ENCODE results near the gene ZNF516.

The ZNF516 gene

DNA sequence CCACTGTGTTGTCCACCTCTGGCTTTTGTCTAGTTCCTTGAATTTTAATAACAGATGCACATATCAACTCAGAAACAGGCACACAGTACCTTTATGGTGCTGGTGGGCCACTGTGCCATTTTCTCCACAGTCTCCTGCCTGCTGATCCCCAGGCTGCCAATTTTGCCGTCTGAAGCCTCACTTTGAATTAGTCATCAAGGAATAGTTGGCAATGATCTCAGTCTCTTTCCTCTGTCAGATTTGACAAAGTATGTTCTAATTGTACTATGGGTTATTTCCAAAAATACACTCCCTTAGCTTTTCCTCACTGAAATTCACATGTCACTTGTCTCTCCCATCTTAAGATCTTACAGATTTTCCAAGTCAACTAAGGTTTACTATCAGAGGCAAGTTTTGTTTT is 140.7 kb downstream of the ZNF516 start:
- DNase-seq: no peak

DNA sequence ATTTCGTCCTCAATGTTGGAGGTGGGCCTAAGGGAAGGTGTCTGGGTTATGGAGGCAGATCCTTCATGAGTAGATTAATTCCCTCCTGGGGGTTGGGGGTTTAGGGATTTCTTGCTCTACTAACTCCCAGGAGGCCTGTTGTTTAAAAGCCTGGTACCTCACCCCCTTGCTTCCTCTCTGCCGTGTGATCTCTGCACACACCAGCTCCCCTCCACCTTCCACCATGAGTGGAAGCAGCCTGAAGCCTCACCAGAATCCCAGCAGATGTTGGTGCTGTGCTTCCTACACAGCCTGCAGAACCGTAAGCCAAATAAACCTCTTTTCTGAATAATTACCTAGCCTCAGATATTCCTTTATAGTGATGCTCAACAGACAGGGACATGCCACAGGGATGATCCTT is 141.5 kb downstream of the ZNF516 start:
- DNase-seq: peak; percentile 12

DNA sequence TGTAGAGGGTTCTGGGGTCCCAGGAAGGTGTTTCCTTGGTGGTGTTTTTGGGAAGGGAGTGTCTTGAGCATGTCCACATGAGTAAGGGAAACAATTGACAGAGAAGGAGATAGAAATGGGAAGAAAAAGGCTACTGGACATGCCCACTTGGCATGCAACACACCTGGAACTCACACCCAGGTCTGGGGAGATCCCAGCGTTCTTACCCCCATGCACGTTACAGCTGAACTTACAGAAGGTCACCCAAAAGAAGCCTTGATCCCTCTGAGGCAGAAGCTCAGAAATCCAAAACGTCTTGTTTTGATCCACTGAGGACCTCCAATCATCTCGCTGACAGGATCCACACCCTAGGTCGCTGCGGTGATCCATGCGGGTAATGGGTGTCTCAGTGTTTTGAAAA is 142.0 kb downstream of the ZNF516 start:
- DNase-seq: no peak

DNA sequence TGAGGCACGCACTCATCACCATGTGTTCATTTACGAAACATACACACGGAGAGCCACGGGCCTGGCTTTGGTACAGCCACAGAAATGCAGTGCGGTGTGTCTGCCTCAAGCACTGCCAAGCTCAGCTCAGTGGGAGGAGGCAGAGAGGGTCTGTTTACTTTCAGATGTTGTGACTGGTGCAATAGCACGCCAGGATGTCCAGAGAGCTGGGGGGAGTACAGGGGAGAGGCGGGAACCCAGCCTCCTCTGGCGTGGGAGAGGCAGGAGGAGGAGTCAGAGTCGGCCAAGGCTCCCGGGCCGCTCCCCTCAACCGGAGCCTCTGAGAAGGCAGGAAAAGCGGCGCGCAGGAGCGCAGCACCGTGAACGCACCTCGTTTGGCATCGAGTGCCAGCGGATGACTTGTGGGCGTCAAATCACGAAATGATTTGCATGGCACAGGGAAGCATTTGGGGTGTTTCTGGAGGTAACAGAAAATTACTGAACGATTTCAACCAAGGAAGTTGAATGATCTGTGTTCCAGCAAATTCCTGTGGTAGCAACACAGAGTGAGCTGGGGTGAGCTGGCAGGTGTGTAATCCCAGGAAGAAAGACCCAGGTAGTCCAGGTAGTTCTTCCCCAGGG is 143.0 kb downstream of the ZNF516 start:
- DNase-seq: peak; percentile 72

DNA sequence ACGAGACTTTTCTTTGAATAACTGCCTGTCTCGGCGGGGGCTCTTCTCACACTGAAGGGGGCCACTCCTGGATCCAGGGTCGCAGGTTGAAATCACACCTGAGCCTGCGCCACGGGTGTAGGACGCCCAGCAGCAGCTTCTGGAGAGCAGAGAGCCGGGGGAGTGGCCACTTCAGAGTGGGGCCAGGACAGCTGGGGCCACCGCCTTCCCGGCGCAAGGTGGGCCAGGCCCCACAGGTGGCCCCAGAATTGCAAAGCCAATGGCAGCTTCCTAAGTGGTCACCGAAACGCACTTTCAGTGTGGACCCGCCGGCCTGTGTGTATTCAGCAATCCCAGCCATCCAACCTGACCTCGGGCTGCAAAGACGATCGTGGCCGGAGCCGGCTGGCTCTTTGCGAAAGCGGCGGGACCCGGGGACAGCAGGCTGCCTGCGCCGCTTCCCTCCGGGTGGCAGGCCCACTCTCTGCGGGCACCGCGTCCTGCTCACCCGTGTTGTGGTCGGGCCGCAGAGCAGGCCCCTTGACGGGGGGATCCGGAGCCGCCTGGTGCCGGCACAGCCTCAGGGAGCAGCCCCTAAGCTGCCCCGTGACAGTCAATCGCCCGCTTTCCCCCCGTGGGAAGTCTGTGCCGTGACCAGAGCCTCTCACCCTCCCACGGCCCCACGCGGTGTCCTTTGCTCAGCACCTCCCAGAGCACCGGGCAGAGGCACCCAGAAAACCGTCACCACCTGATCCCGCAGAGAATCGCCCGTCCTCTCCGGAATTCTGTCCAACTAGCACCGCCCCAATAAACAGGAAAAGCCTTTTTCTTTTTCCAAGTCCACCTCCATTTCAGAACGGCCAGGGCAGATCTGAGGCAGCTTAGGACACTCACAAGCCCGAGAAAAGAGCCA is 144.7 kb downstream of the ZNF516 start:
- no peak for DNase-seq

DNA sequence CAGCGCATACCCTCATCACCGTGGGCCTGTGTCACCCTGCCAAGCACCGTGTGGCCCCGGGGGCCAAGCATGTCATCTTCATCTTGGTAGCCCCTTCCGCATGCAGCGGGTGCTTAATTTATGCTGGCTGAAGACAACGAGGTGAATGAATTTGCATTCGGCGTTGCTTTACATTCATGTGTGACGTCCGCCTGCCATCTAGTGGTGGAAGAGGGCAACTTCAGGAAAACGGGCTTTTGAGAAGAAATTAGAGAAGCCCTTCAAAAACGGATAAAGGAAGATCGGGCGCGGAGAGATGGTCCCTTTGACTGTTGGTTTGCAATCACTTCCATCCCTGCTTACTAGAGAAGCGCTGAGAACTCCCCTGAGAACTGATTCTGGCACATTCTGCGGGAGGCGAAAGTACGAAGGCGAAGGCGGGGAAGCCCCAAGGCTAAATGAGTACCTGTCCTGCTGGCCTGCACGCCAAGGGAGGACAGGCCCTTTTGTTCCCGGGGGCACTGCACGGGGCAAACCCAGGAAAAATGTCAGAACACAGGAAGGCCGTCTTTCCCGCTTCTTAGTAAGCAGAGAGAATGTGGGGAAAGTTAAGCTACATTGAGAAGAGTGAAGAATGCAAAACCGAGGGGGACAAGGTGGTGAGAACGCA is 145.9 kb downstream of the ZNF516 start:
- peak; percentile 84 for DNase-seq

DNA sequence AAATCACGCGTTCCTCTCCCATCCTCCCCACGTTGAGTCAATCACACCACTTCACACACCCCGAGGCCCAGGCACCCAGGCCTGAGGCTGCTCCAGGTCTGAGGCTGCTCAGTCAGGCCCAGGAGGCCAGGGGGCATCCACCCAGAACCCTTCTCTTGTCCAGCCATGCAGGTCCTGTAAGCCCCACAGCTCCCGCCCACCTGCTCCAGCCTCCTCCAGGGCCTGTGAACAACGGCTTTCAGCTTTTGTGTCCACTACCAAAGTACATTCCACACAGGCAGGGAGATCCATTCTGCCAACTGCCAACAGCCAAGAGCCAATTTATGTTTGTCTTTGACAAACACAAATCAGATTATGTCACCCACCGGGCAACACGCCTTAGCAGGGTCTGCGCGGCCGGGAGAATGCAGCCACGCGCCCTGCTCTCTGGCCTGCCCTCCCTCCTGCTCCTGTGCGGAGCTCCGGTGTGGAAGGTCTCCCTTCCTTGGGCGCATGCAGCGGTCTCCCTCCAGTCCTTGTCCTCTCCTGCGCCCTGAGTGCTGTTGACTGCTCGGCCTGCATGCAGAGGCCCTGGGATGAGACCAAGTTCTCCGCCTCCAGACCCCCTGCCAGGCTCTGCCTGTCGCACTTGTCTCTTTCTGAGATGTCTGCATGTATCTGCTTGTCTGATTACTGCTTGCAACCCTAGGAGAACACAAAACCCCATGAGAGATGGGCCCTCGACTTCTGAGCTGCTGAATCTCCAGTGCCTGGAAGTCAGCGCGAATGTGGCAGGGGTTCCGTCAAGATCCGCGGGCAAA is 146.6 kb downstream of the ZNF516 start:
- DNase-seq: no peak

DNA sequence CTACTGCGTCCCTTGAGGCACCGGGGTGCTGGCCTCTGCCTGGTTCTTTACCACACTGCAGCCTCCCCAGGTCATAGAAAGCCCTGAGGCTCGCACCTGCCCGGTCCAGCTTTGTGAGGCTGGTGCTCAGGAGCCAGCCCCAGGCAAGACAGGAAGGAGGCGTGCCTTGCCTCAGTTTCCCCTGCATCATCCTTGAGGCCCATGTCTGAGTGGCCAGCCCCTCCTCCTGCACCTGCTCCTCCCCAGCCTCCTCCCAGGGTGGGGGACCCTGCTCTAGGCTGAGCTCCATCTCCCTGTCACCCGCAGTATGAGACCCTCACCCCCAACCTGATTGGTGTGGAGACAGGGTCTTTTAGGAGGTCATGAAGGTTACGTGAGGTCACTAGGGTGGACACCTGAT is 147.7 kb downstream of the ZNF516 start:
- no peak for DNase-seq

DNA sequence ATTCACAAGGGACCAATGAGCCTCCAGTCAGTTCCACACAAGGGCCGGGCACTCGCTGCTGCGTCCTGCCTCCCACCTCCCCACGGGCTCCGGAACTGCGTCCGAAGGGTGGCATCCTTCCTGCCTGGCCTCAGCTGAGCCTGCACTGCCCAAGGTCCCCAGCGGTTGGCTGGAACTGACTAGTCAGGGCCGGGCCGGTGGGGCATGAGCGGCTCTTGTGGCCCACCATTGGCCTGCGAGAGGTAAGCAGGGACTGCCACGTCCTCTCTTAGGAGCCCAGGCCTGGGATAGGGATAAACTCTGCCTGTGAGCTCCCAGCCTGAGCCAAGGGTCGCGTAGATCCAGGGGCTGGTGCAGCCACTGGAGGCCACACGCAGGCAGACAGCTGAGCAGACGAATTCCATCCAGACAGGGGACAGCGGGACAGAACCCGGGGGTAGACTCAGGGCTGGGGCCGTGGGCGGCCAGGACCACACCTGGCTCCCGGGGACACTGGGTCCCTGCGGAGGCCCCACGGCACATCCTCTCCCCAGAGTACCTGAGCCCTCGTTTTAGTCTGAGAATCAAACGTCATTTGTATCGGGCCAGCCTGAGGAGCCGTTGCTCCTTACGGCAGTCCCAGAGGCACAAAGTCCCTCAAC is 148.4 kb downstream of the ZNF516 start:
- DNase-seq: no peak

DNA sequence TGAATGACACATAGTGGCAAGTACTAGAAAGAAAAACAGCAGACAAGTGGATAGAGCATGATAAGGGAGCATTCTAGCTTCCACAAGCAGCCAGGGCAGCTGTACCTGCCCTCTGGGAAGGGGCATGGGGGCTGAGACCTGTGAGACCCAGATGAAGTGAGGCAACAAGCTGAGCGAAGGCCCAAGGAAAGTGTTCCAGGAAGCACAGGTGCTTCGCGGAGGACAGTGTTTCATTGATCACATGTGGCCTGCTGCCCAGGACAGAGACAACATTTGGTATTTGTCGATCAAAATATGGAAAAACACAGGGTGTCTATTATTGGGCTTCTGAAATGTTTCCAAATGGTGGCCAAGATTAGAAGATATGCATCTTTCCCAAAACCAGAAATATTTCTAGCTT is 149.1 kb downstream of the ZNF516 start:
- DNase-seq: no peak

DNA sequence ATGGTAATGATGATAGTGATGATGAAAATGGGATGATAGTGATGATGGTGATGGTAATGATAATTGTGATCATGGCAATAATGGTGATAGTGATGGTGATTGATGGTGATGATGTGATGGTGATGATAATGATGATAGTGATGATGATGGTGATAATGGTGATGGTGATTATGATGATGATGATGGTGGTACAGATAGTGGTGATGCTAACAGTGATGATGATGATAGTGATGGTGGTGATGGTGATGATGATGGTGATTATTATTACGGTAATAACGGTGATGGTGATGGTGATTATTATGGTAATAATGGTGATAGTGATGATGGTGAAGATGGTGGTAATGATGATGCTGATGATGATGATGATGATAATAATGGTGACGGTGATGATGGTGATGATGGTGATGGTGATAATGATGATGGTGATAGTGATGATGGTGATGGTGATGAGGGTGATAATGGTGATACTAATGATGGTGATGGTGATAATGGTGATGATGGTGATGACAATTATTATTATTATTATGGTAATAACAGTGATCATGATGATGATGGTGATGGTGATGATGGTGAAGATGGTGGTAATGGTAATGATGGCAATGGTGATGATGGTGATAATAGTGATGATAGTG is 151.0 kb downstream of the ZNF516 start:
- no peak for DNase-seq

DNA sequence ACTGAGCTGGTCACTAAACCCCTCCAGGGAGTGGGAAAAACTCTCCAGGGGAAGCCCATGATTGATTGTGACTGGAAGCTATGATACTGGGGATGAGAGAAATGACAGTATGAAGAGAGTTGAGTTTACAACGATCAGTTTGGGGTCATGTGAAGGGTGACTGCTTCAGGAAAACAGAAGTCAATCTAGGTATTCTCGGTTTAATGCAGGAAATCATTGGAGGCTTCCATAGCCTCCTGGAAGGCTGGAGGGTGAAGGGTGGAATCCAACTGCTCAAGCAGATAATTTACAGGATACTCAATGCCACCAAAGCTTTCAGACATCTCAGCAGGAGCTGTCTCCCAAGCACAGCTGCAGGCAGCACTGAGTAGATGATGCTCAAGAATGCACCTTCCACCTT is 154.6 kb downstream of the ZNF516 start:
- DNase-seq: no peak

DNA sequence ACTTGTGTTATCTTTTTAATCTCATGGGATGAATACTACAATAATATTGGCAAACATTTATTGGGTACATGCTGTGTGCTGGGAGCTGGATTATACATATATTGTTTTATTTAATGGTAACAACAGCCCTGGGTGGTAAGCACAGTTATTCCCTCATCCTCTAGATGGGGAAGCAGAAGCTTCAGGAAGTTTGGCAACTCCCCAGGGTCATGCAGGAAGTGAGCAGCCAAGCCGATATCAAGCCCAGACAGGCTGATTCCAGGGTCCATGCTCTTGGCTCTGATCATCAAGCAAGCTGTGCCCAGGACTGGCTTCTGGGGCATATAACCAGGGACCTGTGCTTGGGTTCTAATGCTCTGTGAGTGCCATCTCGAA is 155.8 kb downstream of the ZNF516 start:
- no peak for DNase-seq

DNA sequence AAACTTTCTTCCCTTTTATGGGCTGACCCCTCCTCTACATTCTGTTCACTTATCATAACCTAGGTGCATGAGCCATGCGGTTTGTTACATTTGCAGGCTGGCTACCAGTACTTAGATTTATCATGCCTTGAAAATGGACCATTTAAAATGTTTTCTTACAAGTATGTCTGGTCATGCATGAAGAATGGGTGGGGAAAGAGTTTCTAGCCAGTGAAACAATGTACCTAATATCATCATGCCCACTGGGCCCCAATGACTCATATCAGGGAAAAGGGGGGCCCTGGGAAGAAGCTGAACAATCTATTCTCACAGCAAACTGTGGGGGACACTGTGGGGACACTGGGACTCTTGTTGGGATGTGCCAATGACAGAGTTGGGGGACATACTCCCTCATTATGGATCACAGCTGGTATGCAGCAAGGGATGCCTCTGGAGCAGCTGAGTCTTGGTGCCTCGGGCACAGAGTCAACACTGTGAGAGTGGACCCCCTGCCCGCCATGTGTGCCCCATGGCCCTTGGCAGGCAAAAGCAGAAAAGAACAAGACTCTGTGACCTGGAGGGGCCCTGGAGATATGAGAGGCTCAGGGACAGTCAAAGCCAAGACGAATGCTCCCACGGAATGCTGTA is 156.3 kb downstream of the ZNF516 start:
- DNase-seq: no peak

DNA sequence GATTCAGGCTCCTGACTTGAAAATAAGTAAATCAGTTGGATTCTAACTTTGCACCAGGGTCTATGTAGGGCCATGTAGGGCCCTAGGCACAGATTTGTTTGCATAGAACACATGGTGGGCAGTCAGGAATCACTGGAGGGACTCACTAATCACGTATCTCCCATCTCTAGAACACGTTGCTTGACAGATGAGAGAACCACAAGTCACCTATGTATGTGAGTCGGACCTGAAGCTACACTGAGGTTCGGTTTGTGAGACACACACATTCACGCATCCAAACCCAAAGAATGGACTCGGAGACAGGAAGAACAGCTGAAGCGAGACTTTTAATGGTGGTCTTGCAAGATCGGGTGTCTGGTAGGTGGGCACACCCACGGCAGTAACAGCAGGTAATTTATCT is 157.0 kb downstream of the ZNF516 start:
- no peak for DNase-seq

DNA sequence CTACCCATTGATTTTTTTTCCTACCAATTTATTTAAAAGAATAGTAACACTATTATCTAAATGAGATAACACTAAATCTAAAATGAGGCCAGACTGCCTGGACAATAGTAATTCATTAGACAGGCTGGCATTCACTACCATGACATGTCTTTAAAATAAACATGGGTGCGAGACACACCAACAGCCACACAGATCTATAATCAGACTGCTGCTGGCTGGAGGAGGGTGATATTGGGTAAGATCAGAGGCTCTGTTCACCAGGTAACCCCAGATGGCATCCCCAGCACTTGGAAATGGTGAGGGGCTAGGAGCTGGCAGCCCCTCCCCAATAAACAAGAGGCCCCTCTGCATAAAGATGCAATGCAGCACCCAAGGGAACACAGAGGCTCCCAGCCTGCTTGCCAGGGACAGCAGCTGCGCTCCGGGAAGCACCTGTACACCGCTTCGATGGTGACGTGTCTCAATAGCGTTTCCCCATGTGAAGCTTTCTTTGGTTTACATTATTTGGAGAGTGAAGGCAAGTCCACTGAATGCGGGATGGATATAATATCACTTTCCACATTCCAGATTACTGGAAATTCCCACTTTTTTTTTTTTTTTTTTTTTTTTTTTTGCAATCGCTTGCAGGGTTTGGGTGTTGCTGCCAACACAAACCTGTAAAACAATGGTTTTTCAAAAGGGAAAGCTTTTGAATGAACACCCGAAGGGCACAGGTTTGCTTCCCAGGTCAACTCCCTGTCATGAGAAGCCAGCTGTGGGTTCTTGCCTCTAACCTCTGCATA is 159.0 kb downstream of the ZNF516 start:
- no peak for DNase-seq

DNA sequence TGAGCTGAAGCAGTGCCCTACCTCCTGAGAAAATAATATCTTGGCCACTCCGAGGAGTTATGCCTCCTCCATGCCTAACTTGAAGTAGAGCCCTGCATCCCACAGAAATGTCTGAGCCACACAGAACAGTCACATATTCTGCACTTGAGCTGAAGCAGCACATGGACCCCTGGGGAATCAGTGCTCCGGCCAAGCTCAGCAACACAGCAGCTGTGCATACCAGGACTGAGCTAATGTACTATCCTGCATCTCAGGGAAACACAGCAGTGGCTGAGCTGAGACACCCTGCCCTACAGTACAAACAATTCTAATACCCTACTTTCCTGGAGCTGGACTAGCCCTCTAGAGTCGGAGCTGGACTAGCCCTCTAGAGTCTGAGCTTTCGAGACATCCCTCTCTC is 166.9 kb downstream of the ZNF516 start:
- no peak for DNase-seq

DNA sequence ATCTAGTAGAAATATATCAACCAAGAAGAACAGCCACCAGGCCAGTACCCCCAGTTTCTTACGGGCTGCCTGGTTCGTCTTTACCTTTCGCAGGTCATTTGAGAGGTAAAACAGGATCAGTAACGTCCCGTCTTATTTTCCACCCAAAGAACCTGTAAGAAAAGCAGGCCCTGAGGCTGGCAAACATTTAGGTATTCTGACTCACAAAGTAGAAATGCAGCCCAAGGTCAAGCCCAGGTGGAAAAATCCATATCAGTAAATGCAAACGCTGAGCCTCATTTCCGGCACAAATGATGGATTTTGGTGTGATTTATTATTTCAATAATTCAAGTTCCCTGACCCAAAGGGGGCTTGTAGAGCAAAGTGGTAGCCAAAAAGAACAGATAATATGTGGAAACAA is 171.2 kb downstream of the ZNF516 start:
- no peak for DNase-seq

DNA sequence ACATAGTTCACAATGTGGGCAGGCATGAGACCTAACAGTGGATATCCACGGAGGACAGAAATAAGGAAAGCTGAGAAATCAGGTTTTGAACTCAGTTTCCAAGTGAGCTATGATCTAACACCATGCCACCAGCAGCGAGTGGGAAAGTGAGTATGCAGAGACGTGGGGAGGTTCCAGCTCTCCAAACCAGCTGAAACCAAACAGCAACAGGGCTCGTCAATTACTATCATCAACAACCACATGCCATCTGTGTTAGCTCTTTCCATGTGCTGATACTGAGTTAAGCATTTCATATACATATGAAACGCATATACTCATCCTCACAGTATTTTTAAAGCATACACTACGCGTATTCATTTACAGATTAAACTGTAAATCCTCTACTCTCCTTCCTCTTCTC is 172.4 kb downstream of the ZNF516 start:
- DNase-seq: no peak

DNA sequence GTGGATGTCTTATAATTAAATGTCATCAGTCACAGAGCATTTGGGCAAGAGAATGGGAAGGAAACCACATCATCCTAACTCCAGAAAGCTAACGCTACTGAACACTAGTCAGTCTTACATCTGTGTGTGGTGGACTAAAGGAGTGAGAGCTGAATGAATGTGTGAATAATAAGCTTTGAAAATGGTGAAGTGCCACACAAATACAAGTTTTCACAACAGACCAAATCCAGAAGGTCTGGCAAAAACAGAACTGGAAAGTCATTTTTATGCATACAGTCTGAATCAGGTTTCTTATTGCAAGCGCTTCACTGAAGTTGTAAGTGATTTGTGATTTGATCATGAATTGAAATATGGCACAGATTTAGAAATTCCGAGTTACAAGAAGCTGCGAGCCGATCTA is 175.7 kb downstream of the ZNF516 start:
- DNase-seq: no peak

DNA sequence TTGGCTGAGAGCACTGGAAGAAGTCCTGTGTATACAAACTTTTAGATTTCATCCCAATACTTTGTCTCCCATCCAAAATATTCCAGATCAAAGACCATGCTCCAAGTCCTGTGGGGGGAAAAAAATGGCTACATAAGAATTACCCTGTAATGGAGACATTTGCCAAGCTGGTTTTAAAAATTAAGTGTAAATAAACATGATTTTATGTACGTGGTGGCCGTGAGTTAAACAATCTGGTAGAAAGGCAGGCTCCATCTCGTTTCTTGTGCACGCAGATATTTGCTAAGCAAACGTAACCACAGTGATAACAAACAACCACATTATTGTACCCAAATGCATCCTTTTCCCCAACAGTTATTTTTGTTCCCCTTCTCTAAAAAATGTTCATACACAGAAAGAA is 176.4 kb downstream of the ZNF516 start:
- DNase-seq: no peak
